Mesenchymal stem cell (in vitro differentiated cells and primary cell): ENCODE data around the gene MORN2.

ENCODE experiments used
- DNase-seq: peaks from one replicate; pipeline ENCODE4 v3.0.0-alpha.2; 2013
- H2AFZ ChIP-seq: one replicate; pipeline ENCODE4 v1.6.1; 2013; ENCODE audit warnings: low read depth, mild to moderate bottlenecking, control low read depth, inconsistent platforms, low read length, moderate library complexity
- H2AK5ac ChIP-seq: 2 replicates; pipeline ENCODE4 v1.6.1; 2013; ENCODE audit warnings: low read length, moderate library complexity, mild to moderate bottlenecking, inconsistent platforms; ENCODE audit not compliant: severe bottlenecking
- H2BK120ac ChIP-seq: one replicate; pipeline ENCODE4 v1.6.1; 2013; ENCODE audit warnings: low read depth, mild to moderate bottlenecking, inconsistent platforms, low read length, moderate library complexity
- H2BK12ac ChIP-seq, 2 experiments: one replicate each; pipeline ENCODE4 v1.6.1; 2013; ENCODE audit warnings: inconsistent platforms in 2 of 2, low read length in 2 of 2, mild to moderate bottlenecking in 2 of 2, moderate library complexity in 2 of 2, control low read depth in 1 of 2
- H2BK15ac ChIP-seq: one replicate; pipeline ENCODE4 v1.6.1; 2013; ENCODE audit warnings: mild to moderate bottlenecking, low read depth, inconsistent platforms; ENCODE audit not compliant: poor library complexity, severe bottlenecking
- H2BK5ac ChIP-seq: 2 replicates; pipeline ENCODE4 v1.6.1; 2013; ENCODE audit warnings: low read depth, mild to moderate bottlenecking, low read length, control low read depth, inconsistent platforms; ENCODE audit not compliant: poor library complexity, severe bottlenecking
- H3K14ac ChIP-seq, 2 experiments: one replicate each; pipeline ENCODE4 v1.6.1; 2013; ENCODE audit warnings: inconsistent platforms in 2 of 2, low read length in 2 of 2, control low read depth in 1 of 2, mild to moderate bottlenecking in 1 of 2, moderate library complexity in 1 of 2
- H3K18ac ChIP-seq, 2 experiments: one replicate each; pipeline ENCODE4 v1.6.1; 2013; ENCODE audit warnings: inconsistent platforms in 2 of 2, low read length in 2 of 2, control low read depth in 1 of 2, low read depth in 1 of 2, mild to moderate bottlenecking in 1 of 2
- H3K23ac ChIP-seq, 2 experiments: one replicate each; pipeline ENCODE4 v1.6.1; 2013; ENCODE audit warnings: inconsistent platforms in 2 of 2, low read length in 2 of 2, mild to moderate bottlenecking in 2 of 2, moderate library complexity in 2 of 2, control low read depth in 1 of 2
- H3K27ac ChIP-seq: 2 replicates; pipeline ENCODE4 v1.5.1; 2013; ENCODE audit warnings: mild to moderate bottlenecking, moderate library complexity, low read length, control low read depth, inconsistent platforms; ENCODE audit not compliant: poor library complexity, severe bottlenecking
- H3K27me3 ChIP-seq, 2 experiments: 2 replicates each; pipeline versions ENCODE4 v1.6.1 to v1.7.0; 2013; ENCODE audit warnings: low read length in 2 of 2, mild to moderate bottlenecking in 2 of 2, moderate library complexity in 2 of 2, control low read depth in 1 of 2, inconsistent platforms in 1 of 2; ENCODE audit not compliant: control insufficient read depth in 1 of 2, insufficient read depth in 1 of 2
- H3K36me3 ChIP-seq, 2 experiments: 2 replicates each; pipeline versions ENCODE4 v1.6.1 to v1.7.0; 2013; ENCODE audit warnings: low read length in 2 of 2, control low read depth in 1 of 2, inconsistent platforms in 1 of 2, low read depth in 1 of 2, mild to moderate bottlenecking in 1 of 2; ENCODE audit not compliant: insufficient read depth in 2 of 2, control insufficient read depth in 1 of 2
- H3K4ac ChIP-seq, 2 experiments: one replicate each; pipeline ENCODE4 v1.6.1; 2013; ENCODE audit warnings: inconsistent platforms in 2 of 2, low read length in 2 of 2, mild to moderate bottlenecking in 2 of 2, moderate library complexity in 2 of 2, control low read depth in 1 of 2, low read depth in 1 of 2
- H3K4me1 ChIP-seq: 2 replicates; pipeline ENCODE4 v1.6.1; 2013; ENCODE audit warnings: low read depth, low read length, control low read depth; ENCODE audit not compliant: control insufficient read depth, insufficient read depth
- H3K4me2 ChIP-seq: 2 replicates; pipeline ENCODE4 v1.6.1; 2013; ENCODE audit warnings: low read length, mild to moderate bottlenecking, inconsistent platforms; ENCODE audit not compliant: poor library complexity, severe bottlenecking
- H3K4me3 ChIP-seq, 2 experiments: 2 replicates each; pipeline versions ENCODE4 v1.5.1 to v1.7.0; 2013; ENCODE audit warnings: low read length in 2 of 2, mild to moderate bottlenecking in 2 of 2, control low read depth in 1 of 2, low read depth in 1 of 2; ENCODE audit not compliant: insufficient read depth in 1 of 2
- H3K79me1 ChIP-seq: replicated peaks from 2 replicates; pipeline ENCODE4 v1.6.1; 2013; ENCODE audit warnings: mild to moderate bottlenecking, control low read depth, low read length, inconsistent platforms; ENCODE audit not compliant: poor library complexity, severe bottlenecking
- H3K9ac ChIP-seq: 2 replicates; pipeline ENCODE4 v1.7.0; 2013; ENCODE audit warnings: mild to moderate bottlenecking, low read length, moderate library complexity
- H3K9me3 ChIP-seq: 2 replicates; pipeline ENCODE4 v1.7.0; 2013; ENCODE audit warnings: mild to moderate bottlenecking, low read length; ENCODE audit not compliant: control insufficient read depth
- H4K8ac ChIP-seq: one replicate; pipeline ENCODE4 v1.6.1; 2013; ENCODE audit warnings: inconsistent platforms, mild to moderate bottlenecking, low read length, moderate library complexity
- H4K91ac ChIP-seq: one replicate; pipeline ENCODE4 v1.6.1; 2013; ENCODE audit warnings: mild to moderate bottlenecking, low read length, inconsistent platforms
- WGBS: methylation state at CpG from one replicate; pipeline ENCODE4 v1.1.7; 2013; ENCODE audit warnings: mixed read lengths; 5-methylcytosine and 5-hydroxymethylcytosine counted together

MORN2 gene

DNA sequence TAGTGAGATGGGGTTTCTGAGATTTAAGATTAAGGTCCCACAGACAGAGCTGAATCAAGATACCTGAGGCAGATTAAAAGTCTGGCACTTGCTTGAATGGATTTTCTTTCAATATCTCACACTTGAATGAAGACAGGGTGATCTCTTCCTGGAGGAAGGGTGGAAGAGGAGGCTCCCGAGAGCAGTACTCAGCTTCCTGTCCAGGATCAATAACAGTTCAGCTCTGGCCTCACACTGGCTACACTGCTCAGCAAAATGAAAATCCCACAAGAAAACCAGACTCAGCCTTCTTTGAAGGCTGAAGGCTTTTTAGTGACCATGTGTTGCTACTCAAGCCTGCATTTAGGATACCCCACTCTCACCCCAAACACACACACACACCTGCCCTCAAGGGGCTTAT lies 24.9 kb downstream of the MORN2 start:
- 82% methylated on average over 1 of the region's 1 CpG for WGBS
- Histone ChIP-seq H2BK5ac (no peak overlapping the region), H3K18ac (no peak overlapping the region), H2AK5ac (no peak overlapping the region), H3K79me1 (no peaks in the 10 kb centered on the region), H4K91ac (no peak overlapping the region), H3K9me3 (no peaks in the 10 kb centered on the region), H3K27ac (no peak overlapping the region), H2BK12ac (no peak overlapping the region), H3K9ac (no peak overlapping the region), H2BK120ac (no peak overlapping the region), H3K14ac (no peak overlapping the region), H3K4me1 (no peaks in the 10 kb centered on the region), H2BK15ac (no peak overlapping the region), H2AFZ (no peak overlapping the region), H3K4ac (no peak overlapping the region), H3K27me3 (no peaks in the 10 kb centered on the region), H3K4me3 (no peak overlapping the region), H3K36me3 (no peaks in the 10 kb centered on the region), H4K8ac (no peak overlapping the region), H3K4me2 (no peak overlapping the region), H3K23ac (no peak overlapping the region)
- DNase-seq: no peak

- Histone ChIP-seq H3K18ac (no peak overlapping the region), H2BK120ac (no peak overlapping the region), H3K79me1 (no peaks in the 10 kb centered on the region), H2AFZ (no peak overlapping the region), H3K27ac (no peak overlapping the region), H2AK5ac (no peak overlapping the region), H4K8ac (no peak overlapping the region), H4K91ac (no peak overlapping the region), H3K27me3 (no peaks in the 10 kb centered on the region), H2BK15ac (no peak overlapping the region), H3K4ac (no peak overlapping the region), H3K23ac (no peak overlapping the region), H3K4me3 (no peak overlapping the region), H3K9me3 (no peaks in the 10 kb centered on the region), H3K4me1 (no peaks in the 10 kb centered on the region), H2BK12ac (no peak overlapping the region), H3K36me3 (no peaks in the 10 kb centered on the region), H3K4me2 (no peak overlapping the region), H2BK5ac (no peak overlapping the region), H3K9ac (no peak overlapping the region), H3K14ac (no peak overlapping the region)
- WGBS: 76% methylated on average over 2 of the region's 2 CpGs
- no peak for DNase-seq
These were observed 29.5 kb downstream of the MORN2 start for GRCh38 chr2:38905251-38905650.

DNA sequence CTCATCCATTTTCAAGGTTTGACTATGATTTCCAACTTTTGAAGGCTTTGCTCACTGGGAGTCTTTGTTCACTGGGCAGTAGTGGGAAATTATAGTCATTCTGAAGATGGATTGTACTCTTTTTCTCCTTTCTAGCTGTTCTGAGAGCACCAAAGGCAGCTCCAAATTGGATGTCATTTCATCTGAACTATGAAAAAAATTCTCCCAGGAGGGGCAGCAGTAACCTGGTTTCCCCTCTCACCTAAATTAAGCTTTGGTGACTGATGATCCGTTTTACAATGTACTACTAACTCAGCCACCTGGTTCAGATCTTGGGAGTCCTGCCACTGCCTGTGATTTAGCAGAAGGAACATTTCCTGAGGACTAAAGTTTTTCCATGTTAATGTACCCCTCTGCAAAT lies 31.5 kb downstream of the MORN2 start:
- Histone ChIP-seq H3K9me3 (no peaks in the 10 kb centered on the region), H3K4ac (no peak overlapping the region), H2BK15ac (no peak overlapping the region), H4K91ac (no peak overlapping the region), H3K14ac (no peak overlapping the region), H3K18ac (no peak overlapping the region), H4K8ac (no peak overlapping the region), H2BK120ac (no peak overlapping the region), H3K36me3 (no peaks in the 10 kb centered on the region), H2BK5ac (no peak overlapping the region), H3K27ac (no peak overlapping the region), H3K27me3 (no peaks in the 10 kb centered on the region), H2AK5ac (no peak overlapping the region), H2AFZ (no peak overlapping the region), H3K4me2 (no peak overlapping the region), H3K79me1 (no peaks in the 10 kb centered on the region), H3K4me1 (no peaks in the 10 kb centered on the region), H3K4me3 (no peak overlapping the region), H2BK12ac (no peak overlapping the region), H3K9ac (no peak overlapping the region), H3K23ac (no peak overlapping the region)
- 86% methylated on average over 1 of the region's 1 CpG for WGBS
- DNase-seq: no peak

- Histone ChIP-seq H3K4me2 (no peak overlapping the region), H2BK12ac (no peak overlapping the region), H4K91ac (no peak overlapping the region), H3K27ac (no peak overlapping the region), H2AFZ (no peak overlapping the region), H3K9ac (no peak overlapping the region), H3K14ac (no peak overlapping the region), H3K27me3 (no peaks in the 10 kb centered on the region), H4K8ac (no peak overlapping the region), H3K4me3 (no peak overlapping the region), H2BK5ac (no peak overlapping the region), H3K4me1 (no peaks in the 10 kb centered on the region), H3K18ac (no peak overlapping the region), H2BK15ac (no peak overlapping the region), H2AK5ac (no peak overlapping the region), H3K4ac (no peak overlapping the region), H3K23ac (no peak overlapping the region), H3K79me1 (no peaks in the 10 kb centered on the region), H3K36me3 (no peaks in the 10 kb centered on the region), H3K9me3 (no peaks in the 10 kb centered on the region), H2BK120ac (no peak overlapping the region)
- WGBS: 85% methylated on average over 2 of the region's 2 CpGs
- DNase-seq: no peak
These were observed 32.2 kb downstream of the MORN2 start for GRCh38 chr2:38907743-38908562.
